Lower leg skin (tissue), 3 donors: Measurements from ENCODE around the gene MUC6.

Experiments used
- CTCF ChIP-seq, 3 donors: fragments of 450-650 bp; IDR thresholded peaks; one replicate each; pipeline ENCODE4 v1.5.1; 2016; ENCODE audit warnings: antibody characterized with exemption in 3 of 3, mild to moderate bottlenecking in 3 of 3, moderate library complexity in 2 of 3
- POLR2A ChIP-seq, 2 donors: fragments of 450-650 bp; IDR thresholded peaks; one replicate each; pipeline ENCODE4 v1.6.1; 2016 to 2017; ENCODE audit warnings: antibody characterized with exemption in 2 of 2, mild to moderate bottlenecking in 1 of 2, moderate library complexity in 1 of 2

- TF ChIP-seq CTCF (IDR thresholded peaks at IDR 0.05) (no peak), POLR2A (IDR thresholded peaks at IDR 0.05) (no peak)
Observed at GRCh38 chr11:984546-984945, 52.0 kb downstream of the MUC6 start.
